Ascending aorta (tissue), 2 donors: ENCODE measurements around the gene CD7. TPM values are rescaled to one million over a fixed set of nuclear protein-coding genes. Genes with fewer than 3 reads are reported as not detected.

Experiments
- DNase-seq, 2 donors: peaks; one replicate each; pipeline ENCODE4 v3.0.0-alpha.2; 2019; ENCODE audit warnings: low spot score in 2 of 2
- H3K27ac ChIP-seq, 2 donors: fragments of 200-600 bp; sonication (generic); one replicate each; pipeline ENCODE4 v1.5.1; 2016 to 2017; ENCODE audit warnings: mild to moderate bottlenecking in 1 of 2
- H3K27me3 ChIP-seq: fragments of 200-600 bp; sonication (generic); one replicate; pipeline ENCODE4 v1.5.1; 2017
- H3K36me3 ChIP-seq, 2 donors: fragments of 200-600 bp; sonication (generic); one replicate each; pipeline ENCODE4 v1.5.1; 2016
- H3K4me1 ChIP-seq, 2 donors: fragments of 200-600 bp; sonication (generic); one replicate each; pipeline ENCODE4 v1.5.1; 2016 to 2017; ENCODE audit warnings: mild to moderate bottlenecking in 1 of 2
- H3K4me3 ChIP-seq, 2 donors: fragments of 200-600 bp; sonication (generic); one replicate each; pipeline ENCODE4 v1.5.1; 2016 to 2017; ENCODE audit warnings: mild to moderate bottlenecking in 1 of 2
- H3K9me3 ChIP-seq, 2 donors: fragments of 200-600 bp; sonication (generic); one replicate each; pipeline ENCODE4 v1.5.1; 2016
- CTCF ChIP-seq, 3 experiments: fragments of 200-600 bp in 2 of 3; fragments of 450-650 bp in 1 of 3; sonication (generic) in 2 of 3; IDR thresholded peaks; one replicate each; pipeline ENCODE4 v1.5.1; 2016 to 2019; ENCODE audit warnings: antibody characterized with exemption in 3 of 3, mild to moderate bottlenecking in 1 of 3, moderate library complexity in 1 of 3
- intact Hi-C: fragments of 100-400 bp; cut with DNase I; formaldehyde crosslinking; loops from one replicate; pipeline ENCODE4 v1.15.1; 2023
- total RNA-seq: library from RNA; depleted of rRNA; stranded (reverse); fragments of >200 nt; gene quantifications from one replicate; pipeline ENCODE4 v1.1.0, GENCODE V29; 2016

Gene CD7
- total RNA-seq, 1 donor from 2014 or later = 6.7 TPM

DNA sequence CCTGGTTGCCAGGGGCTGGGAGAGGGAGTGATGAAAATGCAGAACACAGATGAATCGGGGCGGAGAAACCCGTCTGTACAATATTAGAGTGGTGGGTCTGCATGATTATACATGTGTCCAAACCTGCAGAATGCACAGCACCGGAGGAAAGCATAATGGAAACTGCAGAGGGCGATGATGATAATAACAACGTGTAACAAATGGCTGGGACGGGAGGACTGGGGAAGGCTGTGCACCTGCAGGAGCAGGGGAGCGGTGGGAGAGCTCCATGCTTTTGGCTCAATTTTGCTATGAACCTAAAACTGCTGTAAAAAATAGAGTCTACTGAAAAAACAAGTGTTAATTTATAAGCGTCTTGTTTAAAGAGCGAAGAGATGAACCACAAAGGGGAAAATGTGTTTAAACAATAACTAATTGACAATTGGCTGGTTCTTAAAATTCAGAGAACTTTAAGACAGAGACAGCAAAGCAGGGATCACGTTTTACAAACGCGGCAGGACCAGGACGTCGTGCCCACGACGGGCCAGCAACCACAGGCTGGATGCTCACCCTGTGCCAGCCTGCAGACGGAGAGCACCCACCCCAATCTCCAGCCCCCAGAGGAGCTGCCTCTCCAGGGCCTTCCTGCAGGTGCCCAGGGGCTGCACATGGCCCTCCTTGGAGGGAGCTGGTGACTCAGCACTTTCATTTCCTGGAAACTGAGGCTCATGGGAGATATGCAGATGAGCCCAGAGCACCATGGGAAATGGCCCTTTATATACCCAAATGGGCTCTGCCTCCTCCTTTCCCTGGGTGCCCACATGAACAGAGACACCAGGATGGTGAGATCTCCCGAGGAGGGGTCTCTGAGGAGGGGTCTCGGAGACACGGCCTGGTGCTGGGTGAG, 41.3 kb upstream of the CD7 start, which contains the start of gene TEX19:
Gene TEX19 (plus strand): TSS at position 783 of the 886 bp plus-strand sequence. CDS start 2,904 bp downstream, outside the sequence.
- Histone ChIP-seq H3K4me3 (no peak within 1 kb of the TSS), H3K27me3 (no peaks in the 10 kb centered on the region), H3K4me1 (peaks cover 6 to 7% of the 10 kb centered on the region in 2 donors), H3K9me3 (no peaks in the 10 kb centered on the region), H3K36me3 (no peaks in the 10 kb centered on the region), H3K27ac (no peak within 1 kb of the TSS)
- intact Hi-C loops = no loop called here
- no peak for TF ChIP-seq CTCF (IDR thresholded peaks at IDR 0.05)
- DNase-seq = no peak

DNA sequence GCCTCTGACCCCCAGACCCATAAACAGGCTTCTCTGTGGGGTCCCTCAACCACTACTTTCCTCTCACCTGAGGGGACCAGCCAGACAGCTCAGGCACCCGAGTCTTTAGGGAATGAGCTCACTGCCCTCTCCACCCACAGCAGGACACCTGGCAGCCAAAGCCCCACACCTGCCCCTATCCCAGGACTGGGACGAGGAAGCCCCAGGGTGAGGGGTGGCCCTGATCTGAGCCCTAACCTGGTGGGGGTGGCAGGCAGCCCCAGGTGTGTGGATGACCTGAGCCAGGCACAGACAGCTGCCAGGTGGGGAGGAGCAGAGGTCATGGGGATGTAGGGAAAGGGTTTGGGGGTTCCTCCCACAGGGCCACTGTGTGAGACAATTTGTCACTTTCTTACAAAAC, 40.0 kb upstream of the CD7 start:
- Histone ChIP-seq H3K4me3 (no peak overlapping the region), H3K27ac (no peak overlapping the region), H3K36me3 (no peaks in the 10 kb centered on the region), H3K9me3 (no peaks in the 10 kb centered on the region), H3K4me1 (peaks cover 6 to 7% of the 10 kb centered on the region in 2 donors), H3K27me3 (no peaks in the 10 kb centered on the region)
- DNase-seq = no peak
- TF ChIP-seq CTCF (IDR thresholded peaks at IDR 0.05) = no peak
- intact Hi-C loops = no loop called here

- intact Hi-C loops = no loop called here
- Histone ChIP-seq H3K4me1 (peaks cover 7 to 9% of the 10 kb centered on the region in 2 donors), H3K27me3 (no peaks in the 10 kb centered on the region), H3K36me3 (no peaks in the 10 kb centered on the region), H3K27ac (no peak overlapping the region), H3K9me3 (no peaks in the 10 kb centered on the region), H3K4me3 (no peak overlapping the region)
- no peak for DNase-seq
- TF ChIP-seq CTCF (IDR thresholded peaks at IDR 0.05) = no peak
Measured at GRCh38 chr17:82356845-82357355, 39.5 kb upstream of the CD7 start.

- no peak for TF ChIP-seq CTCF (IDR thresholded peaks at IDR 0.05)
- no peaks in the 10 kb centered on the region for H3K9me3 ChIP-seq
- intact Hi-C loops = no loop called here
- H3K27ac ChIP-seq = no peak overlapping the region
- H3K4me3 ChIP-seq = no peak overlapping the region
- no peaks in the 10 kb centered on the region for H3K36me3 ChIP-seq
- no peaks in the 10 kb centered on the region for H3K27me3 ChIP-seq
- H3K4me1 ChIP-seq = peaks cover 7 to 10% of the 10 kb centered on the region in 2 donors
- DNase-seq = no peak
Measured at GRCh38 chr17:82355770-82356427, 38.5 kb upstream of the CD7 start.

DNA sequence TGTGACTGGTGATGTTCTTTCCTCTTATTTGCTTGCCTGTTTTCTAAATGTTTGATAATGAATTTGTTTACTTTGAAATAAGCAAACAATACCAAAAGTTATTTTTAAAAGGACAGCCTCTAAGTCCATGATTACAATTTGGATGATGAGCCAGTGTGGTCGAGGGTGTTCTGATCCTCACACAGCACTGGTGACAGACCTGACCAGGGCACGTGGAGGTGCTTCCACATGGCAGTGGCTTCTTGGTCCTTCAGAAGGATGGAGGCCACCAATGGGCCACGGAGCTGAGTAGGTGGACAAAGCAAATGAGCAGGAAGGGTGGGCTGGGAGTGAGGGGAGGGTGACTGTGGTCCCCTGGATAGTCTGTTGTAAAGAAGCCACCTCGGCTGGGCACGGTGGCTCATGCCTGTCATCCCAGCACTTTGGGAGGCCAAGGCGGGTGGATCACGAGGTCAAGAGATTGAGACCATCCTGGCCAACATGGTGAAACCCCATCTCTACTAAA, 37.4 kb upstream of the CD7 start:
- H3K27ac ChIP-seq = no peak overlapping the region
- H3K9me3 ChIP-seq = no peaks in the 10 kb centered on the region
- no peaks in the 10 kb centered on the region for H3K36me3 ChIP-seq
- H3K27me3 ChIP-seq = no peaks in the 10 kb centered on the region
- no peak for DNase-seq
- intact Hi-C loops = no loop called here
- H3K4me1 ChIP-seq = peaks cover 7 to 10% of the 10 kb centered on the region in 2 donors
- TF ChIP-seq CTCF (IDR thresholded peaks at IDR 0.05) = no peak
- H3K4me3 ChIP-seq = no peak overlapping the region
